ENCODE measurements around the gene TLR1.

GRCh38 chr4:38759790-38760122 lies 44.8 kb downstream of the TLR1 start:
- no peak for TF ChIP-seq CTCF (IDR thresholded peaks at IDR 0.05; ENCODE audit: low read depth, low read length)
- TF ChIP-seq MYC (IDR thresholded peaks at IDR 0.05; ENCODE audit: low read depth, low read length): no peak
- TF ChIP-seq POLR2A (IDR thresholded peaks at IDR 0.05; ENCODE audit: extremely low read depth, insufficient read length): no peak

Measured in NB4 (cell line).